GM18519 (cell line): ENCODE measurements around the gene FGF14.
A peak's percentile ranks its signal among the peaks of the same experiment; 100 is the strongest.
"Not testable (repeated sequence)": the region's sequence is repeated elsewhere in the genome, so short reads cannot be mapped to it uniquely, and the experiment has no call there.

Source experiments
- ATAC-seq: cut with Tn5 transposase; IDR thresholded peaks from one replicate; pipeline ENCODE4 v1.9.1; 2021; ENCODE audit warnings: mild to moderate bottlenecking, moderate library complexity; ENCODE audit not compliant: unreplicated experiment, low FRiP score

The FGF14 gene

DNA sequence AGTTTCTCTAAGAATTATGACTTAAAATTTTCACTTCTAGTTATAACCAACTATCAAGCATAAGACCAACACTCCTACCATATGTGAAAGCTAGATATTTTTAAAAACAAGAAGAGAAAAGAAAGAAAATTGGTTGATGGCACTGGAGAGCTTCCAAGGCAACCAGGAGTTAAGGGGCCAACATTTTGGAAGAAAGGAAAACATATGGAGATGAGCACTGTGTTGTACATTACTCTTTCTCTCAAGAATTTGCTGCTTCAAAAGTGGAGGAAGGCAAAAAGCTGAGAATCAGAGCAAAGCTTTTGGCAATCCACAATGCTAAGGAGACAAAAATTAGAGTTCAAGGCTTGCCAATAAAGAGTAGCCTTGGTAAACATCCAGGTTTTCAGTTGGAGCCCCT lies 503.2 kb downstream of the FGF14 start:
- ATAC-seq = no peak

DNA sequence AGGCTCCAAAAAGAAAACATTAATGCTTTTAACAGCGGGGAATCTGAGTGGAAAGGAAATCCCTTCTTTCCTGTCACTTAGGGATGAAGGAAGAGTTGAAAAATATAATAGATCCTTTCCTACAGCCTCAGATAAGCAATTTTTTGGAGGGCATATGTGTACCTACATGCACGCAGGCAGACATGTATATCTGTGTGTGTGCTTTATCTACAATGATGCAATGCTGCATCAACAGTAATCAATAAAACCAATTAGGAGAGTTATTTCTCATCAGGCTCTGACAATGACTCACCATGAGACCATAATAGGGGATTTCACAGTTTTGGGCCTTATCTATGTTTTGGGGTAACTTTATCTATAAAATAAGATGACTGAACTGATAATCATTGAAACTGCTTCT lies 505.3 kb downstream of the FGF14 start:
- no peak for ATAC-seq

DNA sequence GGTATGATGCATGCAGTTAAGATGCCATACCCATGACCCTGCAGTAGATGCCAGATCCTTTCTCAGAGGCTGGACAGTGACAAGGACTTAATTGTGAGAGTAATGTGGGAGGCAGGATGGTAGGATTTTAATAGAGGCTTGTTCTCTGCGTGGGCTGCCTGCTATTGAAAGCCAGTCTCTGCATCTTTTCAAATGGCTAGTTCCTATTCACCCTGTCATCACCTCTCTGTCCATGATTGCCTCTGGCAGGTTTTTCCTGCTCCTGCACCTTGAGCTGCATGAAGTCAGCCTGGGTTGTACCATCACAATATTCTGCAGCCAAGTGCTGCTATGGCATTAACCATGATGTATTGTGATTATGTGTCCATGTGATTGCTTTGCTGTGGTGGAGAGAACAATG lies 508.8 kb downstream of the FGF14 start:
- ATAC-seq = no peak

DNA sequence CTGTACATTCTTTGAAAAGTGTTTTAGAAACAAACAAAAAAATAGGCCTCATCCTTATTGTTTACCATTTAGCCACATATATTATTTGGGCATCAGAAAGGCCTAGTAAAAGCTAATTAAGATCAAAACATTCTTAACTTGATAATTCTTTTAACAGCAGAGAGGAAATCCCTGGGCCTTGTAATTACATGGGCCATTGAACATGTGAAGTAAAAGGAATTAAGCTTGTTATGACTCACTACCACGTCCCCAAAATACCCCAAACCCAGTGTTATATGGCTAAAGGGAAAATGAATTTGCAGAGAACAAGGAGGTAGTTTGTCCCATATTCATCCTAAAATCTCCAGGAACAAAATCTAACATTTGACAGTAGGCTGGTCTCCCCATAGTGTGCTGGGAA lies 509.6 kb downstream of the FGF14 start:
- no peak for ATAC-seq

DNA sequence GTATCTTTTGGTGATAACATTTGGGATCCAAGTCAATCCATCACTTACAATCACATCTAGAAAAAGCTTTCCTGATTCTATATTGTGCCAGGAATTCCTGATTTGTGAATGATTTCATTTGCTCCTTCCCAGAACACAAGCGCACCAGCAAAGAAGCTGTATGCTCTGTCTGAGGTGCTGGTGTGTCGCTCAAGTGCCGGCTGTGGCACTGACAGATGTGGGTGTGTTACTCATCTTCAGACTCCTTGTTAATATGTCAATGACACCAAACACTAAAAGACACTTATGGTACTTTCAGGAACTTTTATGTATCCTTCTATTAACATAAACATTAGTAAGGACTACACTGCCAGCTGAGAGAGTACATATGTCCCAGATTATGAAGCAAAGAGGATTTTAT lies 520.3 kb downstream of the FGF14 start:
- ATAC-seq = no peak

DNA sequence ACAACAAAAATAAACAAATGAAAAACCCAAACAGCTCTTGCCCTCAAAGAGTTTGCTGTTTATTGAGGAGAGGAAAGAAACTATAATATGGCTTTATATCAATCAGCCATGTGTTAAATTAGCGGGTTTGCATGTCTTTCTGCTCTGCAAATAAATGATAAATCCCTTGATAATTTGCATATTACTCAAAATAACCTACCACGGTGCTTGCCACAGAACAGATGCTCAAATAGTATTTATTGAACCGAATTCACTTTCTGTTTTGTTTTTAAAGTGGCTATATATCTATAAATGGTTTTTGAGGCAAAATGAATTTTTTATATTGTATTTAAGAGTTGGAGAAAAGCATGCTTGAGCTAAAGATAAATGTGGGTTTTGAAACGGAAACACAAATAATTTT lies 521.3 kb downstream of the FGF14 start:
- ATAC-seq = peak; percentile 43

DNA sequence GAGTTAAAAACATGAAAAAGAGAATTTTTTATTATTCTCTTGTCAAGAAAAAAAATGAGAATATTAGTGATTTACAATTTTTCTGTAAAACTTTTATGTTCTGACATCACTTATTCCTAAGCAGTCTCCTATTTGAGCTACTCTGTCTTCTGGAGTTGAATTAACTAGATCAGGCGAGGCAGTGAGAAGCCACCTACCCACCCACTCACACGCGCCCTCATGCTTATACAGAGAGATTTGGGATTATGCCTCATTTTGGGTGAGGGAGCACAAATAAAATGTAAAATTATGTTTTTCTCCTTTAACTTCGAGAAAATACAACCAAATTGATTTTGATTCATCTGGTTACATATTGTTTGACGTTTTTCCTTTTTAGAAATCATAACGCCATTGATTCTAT lies 524.9 kb downstream of the FGF14 start:
- no peak for ATAC-seq

DNA sequence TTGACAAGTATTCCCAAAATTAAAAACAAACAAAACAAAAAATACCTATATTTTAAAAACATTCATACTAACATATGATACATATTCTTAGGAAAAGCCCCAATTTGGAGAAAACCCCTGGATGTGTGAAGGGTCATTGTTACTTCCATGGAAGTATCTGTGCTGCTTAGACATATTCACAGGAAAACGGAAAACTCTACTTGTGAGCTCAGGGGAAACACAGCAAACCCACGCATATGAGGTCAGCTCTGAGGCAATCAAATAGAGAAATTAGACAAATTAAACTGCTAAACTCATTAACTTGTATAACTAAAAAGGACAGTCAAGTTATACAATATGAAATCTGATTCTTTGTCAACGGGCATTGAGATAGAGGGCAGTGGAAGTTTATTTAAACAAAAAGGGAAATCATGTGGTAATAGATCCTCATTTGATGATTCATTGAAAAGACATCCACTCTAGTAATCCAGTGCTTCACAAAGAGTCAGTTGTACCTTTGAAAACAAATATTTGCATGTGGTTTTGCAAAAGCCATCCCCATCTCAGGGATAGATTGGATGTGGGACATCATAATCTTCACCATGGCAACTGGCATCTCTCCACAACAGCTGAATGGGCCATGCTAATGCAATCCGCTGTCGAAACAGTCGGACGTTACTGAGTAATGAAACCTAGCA lies 526.0 kb downstream of the FGF14 start:
- ATAC-seq = no peak

DNA sequence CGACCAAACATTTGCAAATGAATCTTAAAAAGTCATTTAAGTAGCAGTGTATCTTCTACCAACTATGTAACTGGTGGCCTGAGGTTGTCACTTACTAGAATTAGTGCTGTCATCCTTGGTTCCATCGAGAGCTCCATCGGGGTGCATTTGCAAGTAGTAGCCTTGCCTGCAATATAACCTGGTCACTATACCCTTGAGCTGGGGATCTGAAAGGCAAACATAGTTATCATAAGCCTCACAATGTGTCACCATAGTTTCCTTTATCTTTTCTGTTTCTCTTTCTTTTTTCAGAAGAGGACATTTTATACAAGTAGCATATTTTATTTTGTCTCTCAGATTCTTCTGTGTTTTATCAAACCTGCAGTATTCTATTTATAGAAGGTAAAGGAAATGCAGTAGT lies 526.8 kb downstream of the FGF14 start:
- no peak for ATAC-seq

DNA sequence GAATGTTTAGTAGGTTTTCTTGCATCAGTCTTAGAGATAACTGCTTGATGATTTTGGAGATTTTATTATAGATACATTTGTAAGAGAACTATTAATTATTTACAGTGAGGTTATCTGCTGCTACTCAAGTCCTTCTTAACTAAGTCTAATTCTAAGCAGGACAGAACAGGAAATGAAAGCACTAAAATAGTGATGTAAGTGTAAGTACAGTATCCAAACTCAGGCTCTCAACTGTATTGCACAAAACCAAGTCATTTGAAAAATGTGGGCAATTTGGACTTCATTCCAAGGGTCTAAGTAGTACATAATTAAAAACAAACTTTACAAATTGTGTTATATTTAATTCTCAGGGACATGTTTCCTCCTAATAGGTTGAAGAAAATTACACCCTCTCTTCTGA lies 532.3 kb downstream of the FGF14 start:
- peak; percentile 77 for ATAC-seq

DNA sequence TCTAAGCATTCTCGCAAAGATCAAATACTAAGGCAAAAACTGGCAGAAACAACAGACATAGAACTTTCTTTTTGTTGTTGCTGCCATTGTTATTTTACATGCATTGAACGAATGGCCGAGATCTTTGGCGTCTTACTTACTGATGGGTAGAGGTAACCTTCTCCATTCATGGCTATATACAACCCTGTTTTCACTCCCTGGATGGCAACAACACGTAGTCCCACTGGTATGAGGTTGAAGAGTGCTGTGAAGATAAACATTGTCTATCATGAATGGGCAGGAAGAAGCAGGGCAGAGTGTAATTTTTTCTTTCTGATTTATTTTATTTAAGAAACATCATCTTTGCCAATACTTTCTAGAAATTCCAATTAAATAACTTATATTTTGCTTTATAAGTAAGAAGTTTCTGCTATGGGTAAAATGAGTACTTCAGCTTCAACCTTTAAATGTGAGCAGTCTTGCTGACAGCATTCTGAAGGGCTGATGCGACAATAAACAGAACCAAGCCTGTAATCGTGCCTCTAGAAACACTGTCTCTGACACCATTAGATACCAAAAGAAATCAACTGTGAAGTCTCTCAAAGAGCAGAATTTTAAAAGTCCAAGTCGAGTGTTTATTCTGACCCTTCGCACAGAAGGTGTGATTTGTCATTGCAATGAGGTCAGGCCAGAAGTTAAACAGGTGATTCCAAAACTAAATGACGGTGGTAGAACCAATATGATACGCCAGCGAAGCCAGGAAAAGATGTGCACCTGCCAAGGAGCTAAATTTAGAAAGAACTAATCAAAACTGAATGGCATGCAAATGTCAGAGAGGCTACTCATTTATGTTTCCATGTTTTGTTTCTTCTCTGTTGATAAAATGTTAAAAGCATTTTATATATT lies 533.0 kb downstream of the FGF14 start:
- no peak for ATAC-seq

DNA sequence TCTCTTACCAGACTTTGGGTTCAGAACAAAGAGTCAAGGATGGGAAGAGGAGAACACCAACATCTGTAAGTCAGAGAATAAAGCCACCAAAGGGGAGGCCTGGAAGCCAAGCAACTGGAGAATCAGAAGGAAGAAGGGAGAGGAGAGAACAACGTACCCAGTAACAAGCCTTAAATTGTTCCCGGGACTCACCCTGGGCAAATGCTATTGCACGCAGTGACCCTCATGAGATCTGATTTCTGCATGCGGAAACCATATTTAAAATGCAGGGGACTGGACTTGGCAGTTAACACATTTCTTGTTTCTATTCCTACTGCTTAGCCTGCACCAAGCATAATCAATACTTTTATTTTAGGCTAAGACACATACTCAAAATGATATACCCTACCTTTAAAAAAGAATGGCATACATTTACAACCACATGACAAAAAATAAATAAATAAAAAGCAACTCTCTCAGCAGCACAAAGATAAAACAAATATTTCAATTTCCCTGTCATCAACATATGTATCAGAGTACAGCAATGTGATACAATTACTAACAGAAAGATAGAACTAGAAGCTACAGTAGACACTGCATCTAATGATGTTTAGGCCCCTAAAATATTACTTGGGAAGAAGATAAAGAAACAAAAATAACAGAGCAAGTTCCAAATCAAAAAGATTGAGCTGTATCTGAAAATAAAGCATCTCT lies 534.8 kb downstream of the FGF14 start:
- ATAC-seq = no peak

DNA sequence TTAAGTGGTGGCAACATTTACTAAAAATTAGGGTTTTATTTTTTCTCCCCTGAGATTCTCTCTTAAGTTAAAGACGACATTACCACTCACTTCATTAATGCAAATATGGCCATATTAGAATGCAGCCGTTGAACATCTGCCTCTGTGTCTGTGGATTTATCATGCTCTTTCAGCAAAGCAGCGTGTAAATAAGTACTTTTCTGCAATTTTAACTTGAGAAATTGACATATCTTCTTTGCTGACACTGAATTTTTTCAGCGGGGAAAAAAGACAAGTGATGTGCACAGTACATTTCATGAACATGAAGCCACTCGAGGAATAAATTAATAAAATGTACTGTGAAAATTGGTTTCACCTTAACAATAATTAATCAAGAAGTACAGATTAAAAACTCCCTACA lies 543.0 kb downstream of the FGF14 start:
- no peak for ATAC-seq

DNA sequence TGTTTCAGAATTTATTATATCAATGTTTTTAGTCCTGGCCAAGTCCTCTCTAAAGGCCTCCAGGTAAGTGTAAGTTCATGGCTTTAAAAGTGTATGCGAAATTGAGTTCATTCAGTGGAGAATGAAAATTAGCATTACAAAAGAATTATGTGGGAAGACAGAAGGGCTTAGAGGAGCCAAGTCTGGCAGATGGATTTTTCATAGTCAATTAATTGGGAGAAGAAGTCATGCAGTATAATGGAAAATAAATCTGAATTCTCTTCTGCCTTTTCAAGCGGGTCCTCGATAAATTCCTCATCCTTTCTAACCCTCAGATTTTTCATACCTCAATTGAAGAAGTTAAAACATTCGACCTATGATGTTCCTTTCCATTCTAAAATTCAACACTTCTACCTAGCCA lies 555.1 kb downstream of the FGF14 start:
- ATAC-seq = no peak

DNA sequence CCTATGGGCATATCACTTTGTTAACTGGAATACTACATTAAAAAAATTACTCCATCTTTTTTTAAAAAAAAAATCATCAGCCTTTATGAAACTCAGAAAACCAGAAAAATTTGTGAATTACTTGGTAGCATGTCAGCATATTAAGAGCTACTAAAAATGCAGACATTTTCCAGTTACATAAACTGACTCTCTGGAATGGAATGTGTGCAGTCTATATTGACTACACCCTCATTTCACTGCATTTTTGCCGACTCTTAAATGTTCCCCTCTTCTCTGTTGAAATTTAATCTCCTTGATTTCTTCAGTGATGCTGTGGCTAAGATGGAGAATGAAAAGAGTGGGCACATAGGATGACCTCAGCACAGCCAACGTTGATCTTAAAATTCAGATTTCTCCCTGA lies 555.6 kb downstream of the FGF14 start:
- no peak for ATAC-seq

DNA sequence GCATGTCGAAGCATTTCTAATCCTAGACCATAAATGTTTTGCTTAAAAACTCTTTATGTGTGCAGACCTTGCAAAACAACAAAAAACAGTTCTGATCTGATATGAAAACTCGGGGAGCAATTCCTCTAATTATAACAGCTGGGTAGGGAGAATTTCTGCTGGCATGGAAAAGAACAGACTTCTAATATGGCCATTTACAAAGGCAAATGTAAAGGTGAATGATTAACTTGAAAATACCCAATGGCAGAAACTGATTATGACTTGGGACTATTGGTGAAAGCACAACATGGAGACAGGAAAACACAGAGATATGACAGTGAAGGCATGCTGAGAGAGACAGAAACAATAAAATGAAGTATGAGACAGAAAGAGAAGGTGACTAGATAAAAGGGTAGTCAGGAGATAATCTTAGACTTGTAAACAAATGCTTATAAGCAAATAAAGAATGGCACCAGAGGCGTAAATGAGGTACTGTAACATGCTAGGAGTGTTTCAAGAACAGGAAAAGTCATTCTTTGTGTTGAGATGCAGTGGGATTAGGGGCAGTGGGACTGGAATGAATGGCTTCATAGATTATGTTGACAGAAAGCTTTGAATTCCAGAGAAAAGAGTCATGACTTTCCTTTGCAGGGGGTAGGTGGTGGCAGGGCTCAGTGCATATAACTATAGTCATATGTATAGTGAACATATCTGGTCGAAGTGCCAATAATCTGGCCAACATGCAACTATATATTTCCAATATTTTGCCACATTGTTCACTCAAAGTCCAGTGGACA lies 556.4 kb downstream of the FGF14 start:
- no peak for ATAC-seq

DNA sequence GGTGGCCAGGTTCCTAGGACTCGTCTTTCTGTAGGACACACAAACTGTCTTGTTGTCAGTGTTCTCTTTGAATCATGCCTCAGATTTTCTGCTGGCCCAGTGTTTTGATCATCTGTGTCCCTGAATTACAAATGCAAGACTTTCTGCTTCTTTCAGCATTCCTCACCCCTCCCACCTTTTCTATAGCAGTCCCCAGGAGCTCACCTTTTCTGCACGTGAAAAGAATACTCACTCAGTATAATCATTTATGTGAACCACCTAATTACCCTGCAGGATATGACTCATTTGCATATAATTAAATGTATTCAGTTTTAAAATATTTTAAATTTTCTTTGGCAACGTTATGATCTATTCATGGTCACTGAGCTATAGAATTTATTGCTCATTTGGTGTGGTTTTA lies 560.1 kb downstream of the FGF14 start:
- ATAC-seq = no peak

DNA sequence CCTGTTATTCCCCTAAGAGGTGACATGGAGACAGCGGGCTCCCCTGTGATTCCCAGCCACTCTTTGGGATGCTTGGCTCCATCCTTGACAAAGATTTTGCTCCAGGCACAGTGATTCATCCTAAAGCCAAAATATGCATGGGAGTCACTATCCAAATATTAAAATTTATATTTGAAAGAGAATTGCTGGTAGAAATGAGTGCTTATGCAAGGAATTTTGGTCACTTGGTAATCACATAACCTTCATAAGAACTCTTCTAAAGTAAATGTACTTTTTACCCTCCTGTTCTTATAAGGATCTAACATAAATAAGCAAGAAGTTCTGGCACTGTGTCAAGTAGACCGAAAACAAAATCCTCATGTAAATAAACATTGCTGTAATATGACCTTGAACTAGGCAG lies 563.5 kb downstream of the FGF14 start:
- no peak for ATAC-seq

DNA sequence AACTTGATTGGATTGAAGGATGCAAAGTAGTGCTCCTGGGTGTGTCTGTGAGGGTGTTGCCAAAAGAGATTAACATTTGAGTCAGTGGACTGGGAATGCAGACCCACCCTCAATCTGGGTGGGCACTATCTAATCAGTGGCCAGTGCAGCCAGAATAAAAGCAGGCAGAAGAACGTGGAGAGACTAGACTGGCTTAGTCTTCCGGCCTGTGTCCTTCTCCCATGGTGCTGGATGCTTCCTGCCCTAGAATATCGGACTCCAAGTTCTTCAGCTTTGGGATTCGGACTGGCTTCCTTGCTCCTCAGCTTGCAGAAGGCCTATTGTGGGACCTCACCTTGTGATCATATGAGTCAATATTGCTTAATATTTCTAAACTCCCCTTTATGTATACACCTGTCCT lies 564.1 kb downstream of the FGF14 start:
- ATAC-seq = not testable (repeated sequence)

DNA sequence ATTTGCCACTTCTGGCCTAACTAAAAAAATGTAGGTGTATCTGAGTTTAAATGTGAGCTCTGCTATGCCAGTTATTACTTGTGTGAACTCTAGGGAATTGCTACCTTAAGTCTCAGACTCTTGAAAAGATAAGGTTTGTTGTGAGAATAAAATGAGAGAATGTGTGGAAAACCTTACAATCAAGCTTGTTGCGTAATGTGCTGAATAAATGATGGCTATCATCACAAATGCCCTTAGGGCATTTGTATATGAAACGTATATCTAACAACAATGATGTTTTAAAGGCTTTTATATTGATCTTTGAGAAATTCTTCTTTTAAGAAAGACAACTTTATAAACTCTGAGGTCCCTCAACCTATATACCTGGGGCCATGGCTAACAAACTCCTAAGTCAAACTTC lies 564.6 kb downstream of the FGF14 start:
- ATAC-seq = no peak

DNA sequence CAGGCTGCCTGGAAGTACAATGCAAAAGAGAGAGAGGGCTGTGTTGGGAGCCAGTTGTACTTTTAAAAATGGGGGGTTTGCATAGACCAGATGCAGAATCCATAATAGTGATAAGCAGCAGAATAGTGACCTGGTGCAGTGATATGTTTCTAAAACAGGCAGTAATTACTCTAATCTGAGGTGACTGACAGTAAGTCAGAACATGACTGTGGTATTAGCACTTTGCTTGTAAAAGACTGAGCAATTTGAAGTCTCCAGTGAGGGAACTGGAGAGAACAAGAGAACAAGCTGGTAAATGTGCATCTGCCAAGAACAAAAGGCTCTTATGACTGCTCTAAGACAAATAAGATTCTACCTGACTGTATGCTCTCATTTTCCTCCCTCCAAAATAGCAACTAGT lies 565.9 kb downstream of the FGF14 start:
- ATAC-seq = no peak
